ENCODE results near the gene CAMK2N2.

The CAMK2N2 gene
- total RNA-seq, result 0 to 0.44 (median 0) reads per million in 17 experiments

DNA sequence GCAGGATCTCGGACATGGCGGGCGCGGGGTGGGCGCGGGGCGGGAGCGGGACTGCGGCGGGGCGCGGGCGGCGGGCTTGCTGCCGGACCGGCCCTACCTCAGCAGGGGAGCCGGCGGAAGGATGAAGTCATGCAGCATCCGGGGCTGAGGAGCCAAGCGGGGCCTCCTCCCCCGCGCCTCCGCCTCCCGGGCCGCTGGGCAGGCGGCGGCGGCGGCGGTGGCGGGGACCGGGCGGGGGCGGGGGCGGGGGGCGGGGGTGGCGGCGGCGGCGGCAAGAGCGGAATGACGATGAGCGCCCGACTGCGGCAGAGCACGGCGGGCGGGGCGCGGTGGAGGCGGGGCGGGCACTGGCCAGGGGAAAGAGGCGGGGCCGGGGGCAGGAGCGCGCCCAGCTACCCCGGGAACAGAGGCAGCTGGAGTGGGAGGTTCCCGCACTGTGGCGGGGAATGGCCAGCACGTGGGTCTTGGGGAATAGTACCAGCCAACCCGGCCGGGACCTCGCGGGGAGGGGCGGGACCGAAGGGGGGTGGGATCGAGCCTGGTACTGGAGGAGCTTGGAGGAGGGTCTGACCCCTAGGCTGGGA is at the start of gene CAMK2N2:
CAMK2N2 (minus strand) TSS at position 284 of the 584 bp plus-strand sequence; CDS start at position 16, 268 bp downstream.
- peak; percentile 55 to 76 (median 64) for DNase-seq

DNA sequence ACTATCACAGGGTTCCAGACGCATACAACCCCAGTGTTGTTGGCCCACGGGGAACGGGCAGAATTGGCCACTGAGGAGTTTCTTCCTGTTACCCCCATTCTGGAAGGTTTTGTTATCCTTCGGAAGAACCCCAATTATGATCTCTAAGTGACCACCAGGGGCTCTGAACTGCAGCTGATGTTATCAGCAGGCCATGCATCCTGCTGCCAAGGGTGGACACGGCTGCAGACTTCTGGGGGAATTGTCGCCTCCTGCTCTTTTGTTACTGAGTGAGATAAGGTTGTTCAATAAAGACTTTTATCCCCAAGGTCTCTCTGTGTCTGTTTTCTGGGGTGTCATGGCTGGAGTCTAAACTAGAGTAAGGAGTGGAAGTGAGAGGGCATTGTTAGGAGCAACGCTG is 47.4 kb upstream of the CAMK2N2 start:
- DNase-seq, result no peak

DNA sequence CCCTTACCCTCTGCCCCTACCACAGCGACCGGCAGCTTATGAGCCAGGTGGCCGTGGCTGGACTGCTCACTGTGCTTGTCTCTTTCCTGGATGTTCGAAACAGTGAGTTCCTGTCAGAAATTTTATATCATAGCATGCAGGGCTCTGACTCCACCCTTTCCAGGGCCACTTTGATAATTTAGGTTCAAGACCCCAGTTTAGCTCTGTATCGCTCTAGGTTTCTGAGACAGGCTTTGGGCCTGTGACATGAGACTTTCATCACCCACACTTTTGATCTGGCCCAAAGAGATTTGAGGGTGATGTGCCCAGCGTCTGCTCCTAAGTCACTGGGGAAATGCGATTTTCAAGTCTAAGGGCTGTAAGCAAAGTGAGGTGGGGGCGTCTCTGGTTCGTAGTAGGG is 46.6 kb upstream of the CAMK2N2 start:
- DNase-seq, result no peak

DNA sequence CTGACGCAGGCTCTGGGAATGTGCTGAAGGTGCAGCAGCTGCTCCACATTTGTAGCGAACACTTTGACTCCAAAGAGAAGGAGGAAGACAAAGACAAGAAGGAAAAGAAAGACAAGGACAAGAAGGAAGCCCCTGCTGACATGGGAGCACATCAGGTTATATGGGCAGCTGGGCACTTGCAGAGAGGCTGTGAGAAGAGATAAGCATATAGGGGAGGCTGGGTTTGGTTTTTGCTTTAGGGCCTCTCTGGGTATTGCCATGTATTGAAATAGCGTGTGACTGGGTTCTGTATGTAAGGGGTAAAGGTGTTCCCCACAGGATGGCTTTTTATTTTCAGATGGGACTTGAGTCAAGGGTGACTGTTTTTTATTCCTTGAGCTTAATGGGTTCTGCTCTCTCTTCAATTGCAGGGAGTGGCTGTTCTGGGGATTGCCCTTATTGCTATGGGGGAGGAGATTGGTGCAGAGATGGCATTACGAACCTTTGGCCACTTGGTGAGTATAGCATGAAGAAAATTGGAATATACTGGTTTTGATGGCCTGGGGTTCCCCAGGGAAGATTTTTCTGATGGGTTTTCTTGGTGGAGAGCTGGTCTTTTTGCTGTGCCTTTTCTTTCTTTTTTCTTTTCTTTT is 45.1 kb upstream of the CAMK2N2 start:
- no peak for DNase-seq

DNA sequence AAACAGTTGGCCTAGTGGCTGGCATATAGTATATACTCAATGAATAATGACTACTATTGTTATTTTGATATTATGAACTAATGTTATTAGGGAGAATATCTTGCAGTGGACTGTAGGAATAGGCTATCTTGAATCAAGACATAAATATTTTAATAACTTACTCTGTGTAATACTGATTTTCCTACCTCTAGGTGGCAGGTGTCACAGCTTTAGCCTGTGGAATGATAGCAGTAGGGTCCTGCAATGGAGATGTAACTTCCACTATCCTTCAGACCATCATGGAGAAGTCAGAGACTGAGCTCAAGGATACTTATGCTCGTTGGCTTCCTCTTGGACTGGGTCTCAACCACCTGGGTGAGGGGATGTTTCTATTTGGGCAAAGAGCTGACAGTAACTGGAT is 44.2 kb upstream of the CAMK2N2 start:
- peak in 2 of 4 experiments; percentile 19 to 28 for DNase-seq

DNA sequence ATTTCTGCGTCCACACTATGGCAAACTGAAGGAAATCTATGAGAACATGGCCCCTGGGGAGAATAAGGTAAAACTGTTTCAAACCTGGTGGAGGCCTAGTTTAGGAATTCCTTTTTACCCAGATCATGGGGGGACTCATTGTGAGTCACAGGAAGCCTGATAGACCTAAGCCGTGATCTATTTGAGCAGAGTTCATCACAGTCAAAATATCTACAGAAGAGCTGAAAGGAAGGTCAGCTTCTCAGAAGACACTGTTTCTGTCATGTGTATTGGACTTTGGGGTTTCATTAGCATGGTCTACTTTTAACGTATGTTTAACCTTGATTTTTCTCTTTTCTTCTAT is 39.0 kb upstream of the CAMK2N2 start:
- DNase-seq, result no peak

DNA sequence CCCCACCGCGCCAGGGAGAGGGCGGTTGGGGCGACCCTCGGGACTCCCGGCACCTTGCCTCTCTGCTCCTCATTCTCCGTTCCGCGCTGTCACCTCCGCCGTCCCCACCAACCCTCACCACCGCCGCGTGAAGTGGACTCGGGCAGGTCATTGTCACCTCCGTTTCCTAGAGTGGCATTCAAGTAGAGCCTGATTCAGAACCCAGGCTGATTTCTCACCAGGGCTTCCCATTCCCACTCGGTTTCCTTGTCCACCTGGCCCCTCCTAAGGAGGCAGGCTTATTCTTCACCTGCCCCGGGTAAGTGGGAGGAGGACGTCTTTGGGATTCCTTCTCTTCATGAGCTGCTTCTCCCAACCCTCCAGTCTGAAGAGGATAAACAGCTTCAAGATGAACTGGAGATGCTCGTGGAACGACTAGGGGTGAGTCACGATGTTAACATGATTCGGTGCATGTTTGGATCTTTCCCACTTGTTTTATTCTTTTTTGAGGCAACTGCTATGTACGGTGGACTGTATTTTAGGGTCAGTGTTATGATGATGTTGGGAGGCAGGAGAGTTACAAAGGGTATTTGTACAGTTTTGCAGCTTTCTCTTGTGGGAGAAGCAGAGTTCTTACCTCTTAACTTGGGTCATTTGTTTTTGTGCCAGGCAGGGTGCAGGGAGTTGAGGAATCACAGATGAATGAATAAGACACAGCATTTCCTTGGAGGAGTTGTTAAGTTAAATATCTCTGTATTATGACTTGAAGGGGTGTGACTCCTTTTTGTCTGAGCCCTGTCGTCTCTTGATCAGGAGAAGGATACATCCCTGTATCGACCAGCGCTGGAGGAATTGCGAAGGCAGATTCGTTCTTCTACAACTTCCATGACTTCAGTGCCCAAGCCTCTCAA is 38.4 kb upstream of the CAMK2N2 start:
- peak in 2 of 4 experiments; percentile 11 to 13 for DNase-seq

DNA sequence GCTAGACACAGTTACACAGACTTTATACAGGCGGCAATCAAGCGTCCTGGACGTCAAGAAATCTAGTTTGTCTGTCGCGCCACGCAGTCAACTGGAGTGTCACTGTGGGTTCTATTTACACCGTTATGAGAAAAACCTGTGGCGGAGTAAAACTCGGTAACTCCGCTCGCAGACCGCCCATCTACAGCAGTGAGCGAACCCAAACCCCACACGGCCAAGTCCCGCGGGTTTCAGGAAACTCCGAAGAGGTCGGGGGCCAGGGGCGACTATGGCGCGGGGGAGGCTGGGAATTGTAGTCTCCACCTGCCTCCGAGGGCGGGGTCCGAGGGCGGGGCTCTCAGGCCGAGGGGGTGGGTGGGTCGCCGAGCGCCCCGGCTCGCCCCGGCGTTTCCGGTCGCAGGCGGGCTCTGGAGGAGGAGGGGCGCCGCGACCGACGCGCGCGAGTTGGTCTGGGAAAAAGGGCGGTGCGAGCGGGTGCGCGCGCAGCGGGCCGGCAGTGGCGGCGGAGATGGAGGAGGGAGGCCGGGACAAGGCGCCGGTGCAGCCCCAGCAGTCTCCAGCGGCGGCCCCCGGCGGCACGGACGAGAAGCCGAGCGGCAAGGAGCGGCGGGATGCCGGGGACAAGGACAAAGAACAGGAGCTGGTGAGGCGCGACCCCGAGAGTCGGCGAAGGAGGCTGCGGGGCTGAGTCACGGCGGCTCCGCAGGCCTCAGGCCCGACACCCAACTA is 37.6 kb upstream of the CAMK2N2 start, which contains the start of gene PSMD2:
PSMD2 (plus strand) TSS at position 483 of the 729 bp plus-strand sequence; CDS start at position 509, 26 bp downstream.
- peak; percentile 97 to 99 (median 98) for DNase-seq

DNA sequence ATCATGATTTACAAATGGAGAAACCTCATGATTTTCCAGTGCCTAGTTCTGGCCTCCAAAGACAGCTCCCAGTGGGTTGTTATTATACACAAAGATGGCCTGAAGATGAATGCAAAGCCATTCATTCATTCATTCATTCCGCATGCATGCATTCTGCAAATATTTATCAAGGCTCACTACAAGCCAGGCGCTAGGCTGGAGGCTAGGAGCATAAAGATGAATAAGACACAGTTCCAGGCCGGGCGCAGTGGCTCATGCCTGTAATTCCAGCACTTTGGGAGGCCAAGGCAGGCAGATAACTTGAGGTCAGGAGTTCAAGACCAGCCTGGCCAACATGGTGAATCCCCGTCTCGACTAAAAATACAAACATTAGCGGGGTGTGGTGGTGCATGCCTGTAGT is 35.3 kb upstream of the CAMK2N2 start:
- DNase-seq, result no peak

DNA sequence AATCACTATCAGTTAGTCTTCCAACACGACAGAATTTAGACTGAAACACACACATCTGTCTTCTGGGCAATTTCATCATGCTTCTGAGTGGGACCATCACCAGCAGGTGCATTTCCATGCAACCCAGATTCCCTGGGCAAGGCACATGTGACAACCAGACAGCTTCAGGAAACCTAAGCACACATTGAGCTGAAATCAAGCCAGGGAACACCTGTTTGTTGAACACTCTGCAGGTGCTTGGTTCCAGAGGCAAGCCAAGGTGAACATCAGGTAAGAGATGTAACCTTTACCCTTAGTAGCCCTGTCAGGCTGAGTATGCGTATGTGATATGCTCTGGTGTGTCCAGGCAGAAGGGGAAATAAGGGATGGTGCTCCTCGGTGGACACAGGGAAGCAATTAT is 34.4 kb upstream of the CAMK2N2 start:
- DNase-seq, result no peak

DNA sequence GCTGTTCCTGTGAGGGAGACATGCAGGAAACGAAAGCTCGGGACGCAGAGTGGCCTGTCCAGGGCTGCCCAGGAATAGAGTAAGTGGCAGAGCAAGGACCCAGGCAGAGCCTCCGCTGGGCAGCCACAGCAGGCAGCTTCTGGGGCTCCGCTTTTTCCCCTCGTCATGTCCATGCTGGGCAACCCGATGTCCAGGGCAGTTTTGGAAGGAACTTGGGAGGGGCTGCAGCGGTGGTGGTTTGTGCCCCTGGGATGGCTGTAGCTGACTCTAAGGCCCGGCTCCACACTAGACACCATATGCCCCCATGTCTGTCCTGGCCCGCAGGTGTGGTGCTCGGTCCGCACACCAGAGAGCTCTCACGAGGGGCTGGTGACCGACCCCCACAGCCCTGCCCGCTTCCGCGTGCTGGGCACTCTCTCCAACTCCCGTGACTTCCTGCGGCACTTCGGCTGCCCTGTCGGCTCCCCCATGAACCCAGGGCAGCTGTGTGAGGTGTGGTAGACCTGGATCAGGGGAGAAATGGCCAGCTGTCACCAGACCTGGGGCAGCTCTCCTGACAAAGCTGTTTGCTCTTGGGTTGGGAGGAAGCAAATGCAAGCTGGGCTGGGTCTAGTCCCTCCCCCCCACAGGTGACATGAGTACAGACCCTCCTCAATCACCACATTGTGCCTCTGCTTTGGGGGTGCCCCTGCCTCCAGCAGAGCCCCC is 30.5 kb upstream of the CAMK2N2 start:
- no peak for DNase-seq

DNA sequence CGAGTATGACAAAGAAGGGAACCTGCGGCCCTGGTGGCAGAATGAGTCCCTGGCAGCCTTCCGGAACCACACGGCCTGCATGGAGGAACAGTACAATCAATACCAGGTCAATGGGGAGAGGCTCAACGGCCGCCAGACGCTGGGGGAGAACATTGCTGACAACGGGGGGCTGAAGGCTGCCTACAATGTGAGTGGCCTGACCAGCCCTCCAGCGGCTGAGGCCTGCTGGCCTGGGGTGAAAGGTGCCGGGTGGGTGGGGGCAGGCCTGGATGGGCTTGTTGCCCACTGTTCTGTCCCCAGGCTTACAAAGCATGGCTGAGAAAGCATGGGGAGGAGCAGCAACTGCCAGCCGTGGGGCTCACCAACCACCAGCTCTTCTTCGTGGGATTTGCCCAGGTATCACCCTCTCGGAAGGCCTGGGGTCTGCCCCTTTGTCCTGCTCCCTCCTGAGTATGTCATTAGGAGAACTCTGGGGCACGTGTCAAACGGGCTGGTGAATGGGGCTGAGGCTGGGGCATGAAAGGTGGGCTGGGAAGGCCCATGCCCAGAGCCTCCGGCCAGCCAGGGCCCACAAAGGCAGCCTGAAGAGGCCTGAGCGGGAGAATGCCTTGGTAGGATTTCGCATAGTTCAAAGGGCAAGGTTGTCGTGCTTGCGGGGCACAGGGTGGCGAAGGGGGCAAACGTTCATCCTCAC is 29.8 kb upstream of the CAMK2N2 start:
- no peak for DNase-seq

DNA sequence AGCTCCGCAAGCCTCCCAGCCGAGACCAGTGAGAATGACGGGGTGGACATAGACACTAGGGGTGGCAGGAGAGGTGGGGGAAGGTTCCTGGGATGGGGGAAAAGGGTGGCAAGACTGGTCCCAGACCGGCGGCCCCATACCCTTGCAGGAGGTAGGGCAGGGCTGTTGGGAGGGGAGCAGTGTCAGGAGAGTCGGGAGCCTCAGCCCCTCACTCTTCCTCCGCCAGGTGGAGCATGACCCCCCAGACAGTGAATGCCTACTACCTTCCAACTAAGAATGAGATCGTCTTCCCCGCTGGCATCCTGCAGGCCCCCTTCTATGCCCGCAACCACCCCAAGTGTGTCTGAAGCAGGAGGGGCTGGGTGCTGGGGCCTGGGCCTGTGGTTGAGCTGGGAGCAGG is 29.0 kb upstream of the CAMK2N2 start:
- DNase-seq, result no peak

DNA sequence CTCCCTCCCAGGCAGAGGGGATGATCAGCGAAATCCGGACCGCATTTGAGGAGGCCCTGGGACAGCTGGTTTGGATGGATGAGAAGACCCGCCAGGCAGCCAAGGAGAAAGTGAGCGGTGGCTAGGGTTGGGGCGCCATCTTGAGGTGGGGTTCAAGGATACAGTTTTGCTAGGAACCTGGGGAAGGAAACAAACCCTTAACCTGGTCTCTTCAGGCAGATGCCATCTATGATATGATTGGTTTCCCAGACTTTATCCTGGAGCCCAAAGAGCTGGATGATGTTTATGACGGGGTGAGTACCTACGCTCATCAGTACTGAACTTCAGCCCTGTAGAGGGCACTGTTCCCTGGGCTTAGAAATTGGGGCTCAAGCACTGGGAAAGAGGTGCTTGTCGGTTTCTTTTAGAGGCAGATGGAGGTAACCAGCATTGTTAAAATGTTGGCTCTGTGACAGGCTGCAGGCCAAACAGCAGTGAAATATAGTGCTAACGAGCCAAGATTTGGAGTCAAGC is 28.1 kb upstream of the CAMK2N2 start:
- DNase-seq, result peak; percentile 61 to 78 (median 67)

DNA sequence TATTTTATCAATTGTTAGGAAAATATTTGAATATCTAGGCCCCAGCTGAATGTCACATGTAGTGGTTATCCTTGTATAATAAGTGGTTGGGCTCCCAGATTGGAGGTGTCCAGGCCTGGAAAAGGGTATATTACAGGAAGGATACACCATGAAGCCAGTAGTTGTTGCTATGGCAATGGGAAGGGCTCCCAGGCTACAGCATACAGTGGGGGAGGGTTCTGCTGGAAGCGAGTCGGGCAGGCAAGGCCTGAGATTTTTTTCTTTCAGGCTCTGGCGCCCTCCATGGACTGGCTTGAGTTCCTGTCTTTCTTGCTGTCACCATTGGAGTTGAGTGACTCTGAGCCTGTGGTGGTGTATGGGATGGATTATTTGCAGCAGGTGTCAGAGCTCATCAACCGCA is 23.3 kb upstream of the CAMK2N2 start:
- DNase-seq, result peak; percentile 16 to 57 (median 36)

DNA sequence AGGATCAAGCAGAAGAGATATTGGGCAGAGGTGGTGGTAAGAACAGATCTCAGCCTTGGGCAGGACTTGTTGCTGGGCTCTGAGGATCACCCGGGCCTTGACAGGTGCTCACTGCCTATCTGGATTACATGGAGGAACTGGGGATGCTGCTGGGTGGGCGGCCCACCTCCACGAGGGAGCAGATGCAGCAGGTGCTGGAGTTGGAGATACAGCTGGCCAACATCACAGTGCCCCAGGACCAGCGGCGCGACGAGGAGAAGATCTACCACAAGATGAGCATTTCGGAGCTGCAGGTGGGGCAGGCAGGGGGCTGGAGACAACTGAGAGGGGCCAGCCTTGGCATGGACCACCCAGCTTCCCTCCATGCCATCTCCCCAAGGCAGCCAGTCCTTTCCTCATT is 22.3 kb upstream of the CAMK2N2 start:
- no peak for DNase-seq

DNA sequence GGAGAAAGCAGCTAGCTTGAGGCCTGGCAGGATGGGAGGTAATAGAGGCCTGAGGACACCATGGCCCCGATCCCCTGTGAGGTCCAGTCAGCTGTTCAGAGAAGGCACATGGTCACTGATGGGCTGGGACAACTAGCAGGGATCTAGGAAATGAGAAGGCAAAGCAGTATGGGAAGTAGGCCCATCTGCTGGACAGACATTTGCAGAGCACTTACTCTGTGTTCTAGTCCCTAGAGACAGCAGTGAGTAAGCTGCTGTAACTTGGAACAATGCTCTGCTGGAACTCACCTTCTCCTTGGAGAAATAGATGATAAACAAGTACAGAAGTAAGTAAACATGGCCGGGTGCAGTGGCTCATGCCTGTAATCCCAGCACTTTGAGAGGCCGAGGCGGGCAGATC is 21.6 kb upstream of the CAMK2N2 start:
- DNase-seq, result no peak

DNA sequence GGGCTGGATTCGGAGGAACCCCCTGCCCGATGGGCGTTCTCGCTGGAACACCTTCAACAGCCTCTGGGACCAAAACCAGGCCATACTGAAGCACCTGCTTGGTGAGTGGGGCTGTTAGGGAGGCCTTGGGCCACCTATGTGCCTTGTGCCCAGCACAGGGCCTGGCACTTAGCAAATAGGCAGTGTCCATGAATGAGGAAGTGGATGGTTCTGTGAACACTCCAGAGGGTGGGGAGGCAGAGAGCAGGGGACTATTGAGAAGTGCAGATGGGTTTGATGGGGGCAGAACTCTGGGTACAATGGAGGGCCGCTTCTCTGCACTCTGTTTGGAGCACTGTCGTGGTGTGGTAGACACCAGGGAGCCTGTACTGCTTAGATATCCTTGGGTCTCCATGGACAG is 16.0 kb upstream of the CAMK2N2 start:
- no peak for DNase-seq

DNA sequence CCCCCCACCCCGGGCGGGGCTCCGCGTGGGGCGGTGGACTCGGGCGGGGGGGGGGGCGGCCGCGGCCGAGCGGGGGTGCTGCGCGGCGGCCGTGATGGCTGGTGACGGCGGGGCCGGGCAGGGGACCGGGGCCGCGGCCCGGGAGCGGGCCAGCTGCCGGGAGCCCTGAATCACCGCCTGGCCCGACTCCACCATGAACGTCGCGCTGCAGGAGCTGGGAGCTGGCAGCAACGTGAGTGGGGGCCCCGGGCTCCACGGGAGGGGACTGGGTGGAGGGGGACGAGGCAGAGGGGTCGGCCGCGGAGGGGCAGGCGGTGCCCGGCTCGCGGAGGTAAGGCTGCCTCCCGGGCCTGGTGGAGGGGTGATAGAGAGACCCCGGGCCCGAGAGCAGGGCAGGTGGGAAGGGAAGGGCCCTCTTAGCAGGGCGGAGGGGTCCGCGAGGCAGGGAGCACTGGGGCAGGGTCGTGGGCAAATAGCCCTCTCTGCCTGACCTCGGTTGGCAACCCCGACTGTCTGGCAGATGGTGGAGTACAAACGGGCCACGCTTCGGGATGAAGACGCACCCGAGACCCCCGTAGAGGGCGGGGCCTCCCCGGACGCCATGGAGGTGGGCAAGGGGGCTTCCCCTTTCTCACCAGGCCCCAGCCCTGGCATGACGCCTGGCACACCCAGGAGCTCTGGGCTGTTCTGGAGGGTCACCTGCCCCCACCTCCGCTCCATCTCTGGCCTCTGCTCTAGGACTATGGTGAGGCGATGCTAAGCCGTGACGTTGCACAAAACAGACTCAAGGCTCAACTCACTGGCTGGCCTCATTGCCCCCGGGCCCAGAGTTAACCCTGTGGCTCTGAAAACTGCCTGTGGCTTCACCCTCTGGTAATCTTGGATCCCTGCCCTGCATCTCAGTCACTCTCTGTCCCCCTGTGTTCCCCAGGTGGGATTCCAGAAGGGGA is 14.9 kb upstream of the CAMK2N2 start, which contains the start of gene ECE2:
ECE2 (plus strand) TSS at position 62 of the 950 bp plus-strand sequence; CDS start at position 194, 132 bp downstream.
- no peak for DNase-seq

DNA sequence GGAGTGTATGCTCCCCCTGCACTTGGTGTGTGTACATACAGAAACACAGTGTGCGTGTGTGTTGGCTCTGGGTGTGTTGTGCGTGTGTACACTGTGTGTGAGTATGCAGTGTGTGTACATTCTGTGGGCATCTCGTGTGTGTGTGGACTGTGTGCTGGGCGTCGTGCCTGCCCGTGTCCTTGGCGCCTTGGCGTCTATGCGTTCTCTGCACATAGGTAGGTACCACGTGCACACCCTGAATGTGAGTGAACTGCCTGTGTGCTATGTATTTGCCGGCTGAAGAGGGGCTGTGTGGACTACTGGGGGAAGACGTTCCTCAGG is 14.0 kb upstream of the CAMK2N2 start:
- no peak for DNase-seq
